Neural cell (in vitro differentiated cells): Measurements from ENCODE around the gene TBC1D9B. TPM values are rescaled to one million over a fixed set of nuclear protein-coding genes. Genes with fewer than 3 reads are reported as not detected.

Source experiments
- H2AFZ ChIP-seq: fragments of 200-600, 300-800 bp; sonication (generic), shearing (Covaris generic); 2 replicates; pipeline ENCODE4 v1.6.0; 2014; ENCODE audit warnings: low read depth, mild to moderate bottlenecking, antibody characterized with exemption, low read length, moderate library complexity
- H3F3A ChIP-seq: fragments of 200-600 bp; shearing (Covaris generic); 2 replicates; pipeline ENCODE4 v1.6.1; 2016; ENCODE audit warnings: mild to moderate bottlenecking, moderate library complexity, mixed read lengths, antibody characterized with exemption, low read length; ENCODE audit not compliant: insufficient read depth, poor library complexity, severe bottlenecking
- H3K27ac ChIP-seq: fragments of 200-600, 300-800 bp; sonication (generic), shearing (Covaris generic); 2 replicates; pipeline ENCODE4 v1.5.1; 2014; ENCODE audit warnings: mild to moderate bottlenecking, low read length, moderate library complexity
- H3K27me3 ChIP-seq: fragments of 300-800, 200-600 bp; sonication (generic), shearing (Covaris generic); 2 replicates; pipeline ENCODE4 v1.6.0; 2014; ENCODE audit warnings: mild to moderate bottlenecking, low read depth, low read length, moderate library complexity; ENCODE audit not compliant: insufficient read depth
- H3K36me3 ChIP-seq: fragments of 300-800, 200-600 bp; sonication (generic), shearing (Covaris generic); 2 replicates; pipeline ENCODE4 v1.5.1; 2014; ENCODE audit warnings: mild to moderate bottlenecking, antibody characterized with exemption, low read length, moderate library complexity; ENCODE audit not compliant: insufficient read depth
- H3K4me2 ChIP-seq: fragments of 300-800, 200-600 bp; sonication (generic), shearing (Covaris generic); 2 replicates; pipeline ENCODE4 v1.6.0; 2014; ENCODE audit warnings: mild to moderate bottlenecking, low read length
- H3K4me3 ChIP-seq: fragments of 300-800, 200-600 bp; sonication (generic), shearing (Covaris generic); 2 replicates; pipeline ENCODE4 v1.5.1; 2014; ENCODE audit warnings: mild to moderate bottlenecking, low read length, moderate library complexity
- H3K79me2 ChIP-seq: fragments of 200-600 bp; shearing (Covaris generic); replicated peaks from 2 replicates; pipeline ENCODE4 v1.6.0; 2014; ENCODE audit warnings: mild to moderate bottlenecking, low read length, moderate library complexity; ENCODE audit not compliant: insufficient read depth
- H3K9ac ChIP-seq: fragments of 300-800, 200-600 bp; sonication (generic), shearing (Covaris generic); 2 replicates; pipeline ENCODE4 v1.6.1; 2016; ENCODE audit warnings: mild to moderate bottlenecking, low read length, mixed read lengths
- H3K9me2 ChIP-seq: fragments of 200-600 bp; shearing (Covaris generic); 2 replicates; pipeline ENCODE4 v1.6.1; 2016; ENCODE audit warnings: mild to moderate bottlenecking, low read length, mixed read lengths; ENCODE audit not compliant: insufficient read depth
- H3K9me3 ChIP-seq: fragments of 200-600, 300-800 bp; sonication (generic), shearing (Covaris generic); 2 replicates; pipeline ENCODE4 v1.6.1; 2016; ENCODE audit warnings: mild to moderate bottlenecking, mixed run types, low read length, moderate library complexity, mixed read lengths
- H4K20me1 ChIP-seq: fragments of 200-600 bp; shearing (Covaris generic); 2 replicates; pipeline ENCODE4 v1.6.1; 2016; ENCODE audit warnings: mild to moderate bottlenecking, mixed run types; ENCODE audit not compliant: insufficient read depth
- EP300 ChIP-seq: fragments of 450-650 bp; conservative IDR thresholded peaks from 2 replicates; pipeline ENCODE4 v1.6.1; 2014; ENCODE audit warnings: antibody characterized with exemption, mild to moderate bottlenecking, moderate library complexity; ENCODE audit not compliant: poor library complexity, severe bottlenecking
- EZH2 ChIP-seq: fragments of 200-600, 300-800 bp; shearing (Covaris generic), sonication (generic); IDR thresholded peaks from 2 replicates; pipeline ENCODE4 v1.6.1; 2014; ENCODE audit warnings: antibody characterized with exemption, low read length, borderline replicate concordance, mild to moderate bottlenecking; ENCODE audit not compliant: insufficient read depth, poor library complexity, severe bottlenecking
- MXI1 ChIP-seq: fragments of 450-650 bp; conservative IDR thresholded peaks from 2 replicates; pipeline ENCODE4 v1.6.1; 2014; ENCODE audit warnings: antibody characterized with exemption, mild to moderate bottlenecking; ENCODE audit not compliant: poor library complexity, severe bottlenecking
- POLR2AphosphoS5 ChIP-seq: IDR thresholded peaks from 2 replicates; pipeline ENCODE4 v1.6.1; 2012
- RAD21 ChIP-seq: fragments of 450-650 bp; conservative IDR thresholded peaks from 2 replicates; pipeline ENCODE4 v1.6.1; 2014; ENCODE audit warnings: antibody characterized with exemption, mild to moderate bottlenecking, moderate library complexity
- SMC3 ChIP-seq: fragments of 450-650 bp; conservative IDR thresholded peaks from 2 replicates; pipeline ENCODE4 v1.6.1; 2014; ENCODE audit warnings: antibody characterized with exemption, mild to moderate bottlenecking, moderate library complexity; ENCODE audit not compliant: poor library complexity
- TAF1 ChIP-seq: IDR thresholded peaks from 2 replicates; pipeline ENCODE4 v1.6.1; 2012; ENCODE audit warnings: low read depth
- polyA plus RNA-seq: library from polyadenylated mRNA; depleted of rRNA; stranded (reverse); fragments of >200 nt; gene quantifications from 2 replicates; pipeline ENCODE4 v1.2.3, GENCODE V29; 2014
- TF ChIP-seq, protein P1 (sequence below): fragments of 450-650 bp; IDR thresholded peaks from 2 replicates; pipeline ENCODE4 v1.5.1; 2014; ENCODE audit warnings: antibody characterized with exemption, mild to moderate bottlenecking, moderate library complexity; ENCODE audit not compliant: poor library complexity, severe bottlenecking
- TF ChIP-seq, protein P2 (sequence below): IDR thresholded peaks from 2 replicates; pipeline ENCODE4 v1.6.1; 2012; ENCODE audit warnings: borderline replicate concordance

The TBC1D9B gene
- polyA plus RNA-seq, 1 donor from 2014 or later = 50.7 TPM

DNA sequence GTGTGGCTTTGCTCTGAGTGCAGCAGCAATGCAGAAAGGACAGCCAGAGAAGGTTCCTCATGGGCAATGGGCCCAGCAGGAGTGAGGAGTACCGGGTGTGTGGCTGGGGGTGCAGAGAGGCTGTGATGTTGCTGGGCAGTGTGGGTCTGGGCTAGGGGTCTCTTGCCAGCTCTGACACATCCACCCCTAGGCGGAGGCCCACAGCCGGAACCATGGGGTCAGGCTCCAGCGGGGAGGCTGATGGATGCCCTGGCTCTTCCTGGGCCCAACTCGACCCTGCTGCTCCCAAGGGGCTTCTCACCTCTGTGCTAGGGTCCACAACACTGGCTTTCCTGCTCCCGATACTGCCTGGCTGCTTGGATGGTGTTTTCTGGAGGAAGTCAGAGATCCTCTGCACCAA is 19.9 kb downstream of the TBC1D9B start:
- no peak for TF ChIP-seq SMC3
- TF ChIP-seq RAD21 = no peak
- TF ChIP-seq, protein P1, sequence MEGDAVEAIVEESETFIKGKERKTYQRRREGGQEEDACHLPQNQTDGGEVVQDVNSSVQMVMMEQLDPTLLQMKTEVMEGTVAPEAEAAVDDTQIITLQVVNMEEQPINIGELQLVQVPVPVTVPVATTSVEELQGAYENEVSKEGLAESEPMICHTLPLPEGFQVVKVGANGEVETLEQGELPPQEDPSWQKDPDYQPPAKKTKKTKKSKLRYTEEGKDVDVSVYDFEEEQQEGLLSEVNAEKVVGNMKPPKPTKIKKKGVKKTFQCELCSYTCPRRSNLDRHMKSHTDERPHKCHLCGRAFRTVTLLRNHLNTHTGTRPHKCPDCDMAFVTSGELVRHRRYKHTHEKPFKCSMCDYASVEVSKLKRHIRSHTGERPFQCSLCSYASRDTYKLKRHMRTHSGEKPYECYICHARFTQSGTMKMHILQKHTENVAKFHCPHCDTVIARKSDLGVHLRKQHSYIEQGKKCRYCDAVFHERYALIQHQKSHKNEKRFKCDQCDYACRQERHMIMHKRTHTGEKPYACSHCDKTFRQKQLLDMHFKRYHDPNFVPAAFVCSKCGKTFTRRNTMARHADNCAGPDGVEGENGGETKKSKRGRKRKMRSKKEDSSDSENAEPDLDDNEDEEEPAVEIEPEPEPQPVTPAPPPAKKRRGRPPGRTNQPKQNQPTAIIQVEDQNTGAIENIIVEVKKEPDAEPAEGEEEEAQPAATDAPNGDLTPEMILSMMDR = no peak
- TF ChIP-seq MXI1 = no peak

DNA sequence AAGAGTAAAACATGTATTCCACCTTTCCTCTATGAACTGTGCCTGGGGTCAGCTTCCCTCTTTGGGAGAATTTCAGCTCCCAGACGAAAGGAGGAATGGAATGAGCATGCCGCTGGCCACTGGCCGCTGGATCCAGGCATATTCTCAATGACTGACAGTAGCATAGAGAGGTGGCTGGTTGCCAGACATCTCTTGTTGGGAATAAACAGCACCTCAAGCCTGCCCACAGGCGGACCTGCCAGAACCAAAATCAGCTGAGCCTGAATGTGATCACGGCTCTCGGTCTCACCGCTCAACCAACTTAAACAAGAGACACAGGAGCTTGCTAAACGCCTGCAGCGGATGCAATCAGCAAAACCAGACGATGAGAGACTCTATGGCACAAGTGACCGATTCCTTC is 20.6 kb downstream of the TBC1D9B start:
- Histone ChIP-seq H4K20me1 (no peaks in the 10 kb centered on the region), H3K4me3 (no peak overlapping the region), H3K9me2 (no peaks in the 10 kb centered on the region), H2AFZ (no peak overlapping the region), H3K9ac (no peak overlapping the region), H3K27ac (no peak overlapping the region), H3K4me2 (no peak overlapping the region), H3K27me3 (no peaks in the 10 kb centered on the region), H3K36me3 (peaks cover 11% of the 10 kb centered on the region), H3K9me3 (no peaks in the 10 kb centered on the region), H3K79me2 (no peaks in the 10 kb centered on the region), H3F3A (no peaks in the 10 kb centered on the region)
- TF ChIP-seq SMC3 = no peak
- TF ChIP-seq, protein P1 = no peak
- no peak for TF ChIP-seq RAD21
- no peak for TF ChIP-seq EZH2
- TF ChIP-seq, protein P2, sequence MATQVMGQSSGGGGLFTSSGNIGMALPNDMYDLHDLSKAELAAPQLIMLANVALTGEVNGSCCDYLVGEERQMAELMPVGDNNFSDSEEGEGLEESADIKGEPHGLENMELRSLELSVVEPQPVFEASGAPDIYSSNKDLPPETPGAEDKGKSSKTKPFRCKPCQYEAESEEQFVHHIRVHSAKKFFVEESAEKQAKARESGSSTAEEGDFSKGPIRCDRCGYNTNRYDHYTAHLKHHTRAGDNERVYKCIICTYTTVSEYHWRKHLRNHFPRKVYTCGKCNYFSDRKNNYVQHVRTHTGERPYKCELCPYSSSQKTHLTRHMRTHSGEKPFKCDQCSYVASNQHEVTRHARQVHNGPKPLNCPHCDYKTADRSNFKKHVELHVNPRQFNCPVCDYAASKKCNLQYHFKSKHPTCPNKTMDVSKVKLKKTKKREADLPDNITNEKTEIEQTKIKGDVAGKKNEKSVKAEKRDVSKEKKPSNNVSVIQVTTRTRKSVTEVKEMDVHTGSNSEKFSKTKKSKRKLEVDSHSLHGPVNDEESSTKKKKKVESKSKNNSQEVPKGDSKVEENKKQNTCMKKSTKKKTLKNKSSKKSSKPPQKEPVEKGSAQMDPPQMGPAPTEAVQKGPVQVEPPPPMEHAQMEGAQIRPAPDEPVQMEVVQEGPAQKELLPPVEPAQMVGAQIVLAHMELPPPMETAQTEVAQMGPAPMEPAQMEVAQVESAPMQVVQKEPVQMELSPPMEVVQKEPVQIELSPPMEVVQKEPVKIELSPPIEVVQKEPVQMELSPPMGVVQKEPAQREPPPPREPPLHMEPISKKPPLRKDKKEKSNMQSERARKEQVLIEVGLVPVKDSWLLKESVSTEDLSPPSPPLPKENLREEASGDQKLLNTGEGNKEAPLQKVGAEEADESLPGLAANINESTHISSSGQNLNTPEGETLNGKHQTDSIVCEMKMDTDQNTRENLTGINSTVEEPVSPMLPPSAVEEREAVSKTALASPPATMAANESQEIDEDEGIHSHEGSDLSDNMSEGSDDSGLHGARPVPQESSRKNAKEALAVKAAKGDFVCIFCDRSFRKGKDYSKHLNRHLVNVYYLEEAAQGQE = no peak
- TF ChIP-seq POLR2AphosphoS5 = no peak
- TF ChIP-seq MXI1 = no peak
- TF ChIP-seq EP300 = no peak
- TF ChIP-seq TAF1 = no peak

More for the DNA sequence above, 19.9 kb downstream of the TBC1D9B start:
- H3K9ac ChIP-seq = no peak overlapping the region
- peaks cover 11% of the 10 kb centered on the region for H3K36me3 ChIP-seq
- no peak overlapping the region for H3K27ac ChIP-seq
- H3K79me2 ChIP-seq = no peaks in the 10 kb centered on the region
- no peak overlapping the region for H3K4me3 ChIP-seq
- no peaks in the 10 kb centered on the region for H3K9me2 ChIP-seq
- H3K4me2 ChIP-seq = no peak overlapping the region
- H4K20me1 ChIP-seq = no peaks in the 10 kb centered on the region
- no peaks in the 10 kb centered on the region for H3F3A ChIP-seq
- no peak overlapping the region for H2AFZ ChIP-seq
- H3K9me3 ChIP-seq = no peaks in the 10 kb centered on the region
- no peaks in the 10 kb centered on the region for H3K27me3 ChIP-seq
